ENCODE results near the gene NCOR1.
A peak's percentile ranks its signal among the peaks of the same experiment; 100 is the strongest.
"Not testable (repeated sequence)": the region's sequence is repeated elsewhere in the genome, so short reads cannot be mapped to it uniquely, and the experiment has no call there.

The NCOR1 gene

DNA sequence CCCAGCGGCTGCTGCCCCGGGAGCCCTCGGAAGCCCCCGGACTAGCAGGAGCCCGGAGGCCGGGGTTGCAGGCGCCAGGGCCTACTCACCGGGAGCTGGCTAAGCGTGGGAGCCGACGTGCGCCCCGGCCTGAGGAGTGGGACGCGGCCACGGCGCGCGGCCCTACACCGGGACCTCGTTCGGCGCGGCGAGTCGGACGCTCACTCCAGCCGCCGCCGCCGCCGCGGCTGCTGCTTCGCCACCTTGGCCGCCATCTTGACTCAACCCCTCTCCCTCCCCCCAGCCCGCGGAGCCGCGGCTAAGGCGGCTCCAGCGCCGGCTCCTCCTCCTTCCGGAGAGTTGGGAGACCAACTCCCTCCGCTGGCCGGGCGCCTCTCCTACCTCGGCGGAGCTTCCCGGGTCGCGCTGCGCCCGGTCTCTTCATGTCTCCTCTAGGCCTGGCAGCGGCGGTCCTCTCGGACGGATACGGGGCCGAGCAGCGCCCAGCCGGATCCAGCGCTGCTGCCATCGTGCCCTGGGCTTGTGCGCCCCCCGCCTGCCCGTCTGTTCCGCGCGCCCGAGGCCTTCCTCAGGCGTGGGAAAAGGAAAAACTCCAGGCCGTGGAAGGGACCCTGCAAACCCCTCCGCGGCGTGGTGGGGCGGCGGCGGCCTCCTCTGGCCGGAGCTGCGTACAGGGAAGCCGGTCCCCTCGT is at the start of gene NCOR1:
Gene NCOR1 (minus strand): TSS at position 262 of the 692 bp plus-strand sequence. CDS start 20,965 bp downstream, outside the sequence.
- DNase-seq (ENCODE audit: low read depth): peak; percentile 67

DNA sequence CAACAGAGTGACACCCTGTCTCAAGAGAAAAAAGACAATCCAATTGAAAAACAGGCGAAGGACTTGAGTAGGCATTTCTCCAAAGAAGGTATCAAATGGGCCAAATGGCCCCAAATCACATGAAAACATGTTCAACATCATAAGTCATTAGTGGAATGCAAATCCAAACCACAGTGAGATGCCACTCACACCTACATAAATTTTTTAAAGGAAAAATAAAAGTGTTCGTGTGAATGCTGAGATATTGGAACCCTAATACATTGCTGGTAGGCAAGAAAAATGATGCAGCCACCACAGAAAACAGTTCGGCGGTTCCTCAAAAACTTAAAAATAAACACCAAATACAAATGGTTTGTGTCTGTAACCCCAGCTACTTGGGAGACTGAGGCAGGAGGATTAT is 46.9 kb upstream of the NCOR1 start:
- DNase-seq (ENCODE audit: low read depth): no peak

DNA sequence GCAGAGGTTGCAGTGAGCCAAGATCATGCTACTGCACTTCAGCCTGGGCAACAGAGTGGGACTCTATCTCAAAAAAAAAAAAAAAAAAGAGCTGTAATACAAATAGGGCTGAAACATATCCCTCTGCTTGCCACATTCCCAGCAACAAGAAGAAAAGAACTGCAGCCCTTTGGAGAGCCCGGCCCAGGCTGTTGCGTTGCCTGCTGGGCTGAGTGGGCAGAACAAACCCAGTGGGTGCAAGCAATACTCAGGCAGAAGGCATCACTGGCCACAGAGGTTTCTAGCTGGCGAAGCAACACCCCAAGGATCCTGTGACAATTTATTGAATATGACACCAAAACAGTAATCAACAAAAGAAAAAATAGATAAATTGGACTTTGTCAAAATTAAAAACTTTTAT is 45.7 kb upstream of the NCOR1 start:
- DNase-seq (ENCODE audit: low read depth): no peak

DNA sequence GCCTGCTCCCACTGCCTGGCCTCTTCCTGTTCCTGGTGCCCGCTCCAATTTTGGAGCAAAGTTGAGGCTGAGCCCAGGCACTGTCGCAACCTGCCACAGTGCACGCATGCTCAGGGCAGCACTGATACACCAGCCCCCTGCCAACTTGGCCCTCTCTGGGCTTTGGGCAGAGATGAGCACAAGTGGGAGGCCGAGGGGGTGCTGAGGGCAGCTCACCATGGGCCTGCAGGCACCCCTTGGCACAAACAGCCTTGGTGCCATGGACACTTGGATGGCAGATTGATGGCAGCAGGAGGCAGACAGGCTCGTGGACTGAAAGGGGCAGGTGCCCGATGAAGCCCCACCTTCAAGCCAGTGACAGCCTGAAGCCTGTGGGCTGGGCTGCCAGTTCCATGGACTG is 44.6 kb upstream of the NCOR1 start:
- no peak for DNase-seq (ENCODE audit: low read depth)

DNA sequence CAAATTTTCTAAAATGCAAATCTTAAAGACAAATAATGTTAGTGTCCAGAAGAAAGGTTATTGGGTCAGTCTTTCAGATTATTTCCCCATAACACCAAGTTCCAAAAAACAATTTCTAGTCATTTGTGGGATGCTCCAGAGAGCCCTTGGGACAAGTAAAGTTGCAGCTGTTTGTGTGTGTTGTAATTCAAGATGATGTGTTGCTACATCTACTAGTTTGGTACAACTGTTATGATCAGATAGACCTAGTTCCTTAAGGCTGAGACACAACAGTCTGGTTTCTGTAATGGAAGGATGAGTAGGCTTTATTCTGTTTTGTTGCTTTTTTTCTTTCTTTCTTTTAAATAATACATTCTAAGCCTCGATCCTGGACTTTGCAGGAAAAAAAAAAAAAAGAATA is 43.6 kb upstream of the NCOR1 start:
- DNase-seq (ENCODE audit: low read depth): no peak

DNA sequence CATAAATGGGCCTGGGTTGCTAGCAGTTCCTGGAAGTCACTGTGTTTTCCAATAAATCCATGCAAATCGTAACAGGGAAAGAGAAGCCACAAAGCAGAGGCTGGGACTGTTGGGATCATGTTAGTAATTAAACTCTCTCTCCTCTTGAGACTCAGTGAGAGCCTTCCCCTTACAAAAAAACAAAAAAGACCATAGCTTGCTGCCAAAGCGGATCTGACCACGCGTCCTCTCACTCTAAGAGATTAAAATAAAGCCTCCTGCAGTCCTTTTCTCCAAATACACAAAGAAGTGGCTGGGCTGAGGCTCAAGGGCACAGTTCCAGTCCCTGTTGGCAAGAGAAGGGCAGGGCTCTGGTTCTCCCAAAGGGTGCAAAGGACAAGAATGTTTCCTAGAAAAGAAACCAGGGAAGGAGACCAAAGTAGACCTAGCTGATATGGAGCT is 40.2 kb upstream of the NCOR1 start:
- no peak for DNase-seq (ENCODE audit: low read depth)

DNA sequence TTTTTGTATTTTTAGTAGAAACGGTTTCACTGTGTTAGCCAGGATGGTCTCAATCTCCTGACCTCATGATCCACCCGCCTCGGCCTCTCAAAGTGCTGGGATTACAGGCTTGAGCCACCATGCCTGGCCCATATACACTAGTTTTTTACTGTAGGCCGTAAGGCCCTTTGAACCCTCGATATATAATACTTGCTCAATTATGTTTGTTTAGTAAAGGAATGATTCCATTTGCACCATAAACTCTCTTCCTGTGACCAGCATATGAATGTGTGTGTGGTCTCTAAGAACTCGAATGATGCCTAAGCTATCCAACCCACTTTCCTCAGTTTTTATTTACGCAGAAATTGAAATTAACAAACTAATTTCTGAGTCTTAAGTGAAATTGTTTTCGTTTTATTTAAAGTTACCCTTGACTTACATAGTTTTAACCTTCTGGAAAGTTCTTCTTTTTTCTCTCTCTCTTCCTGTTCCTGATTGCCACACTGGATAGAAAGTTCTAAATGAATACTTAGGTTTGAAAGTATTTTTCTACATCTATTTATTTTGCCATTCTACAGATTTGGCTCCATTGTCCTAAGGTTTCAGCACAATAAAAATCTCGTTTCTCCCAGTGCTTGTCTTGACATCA is 39.6 kb upstream of the NCOR1 start:
- DNase-seq (ENCODE audit: low read depth): no peak

DNA sequence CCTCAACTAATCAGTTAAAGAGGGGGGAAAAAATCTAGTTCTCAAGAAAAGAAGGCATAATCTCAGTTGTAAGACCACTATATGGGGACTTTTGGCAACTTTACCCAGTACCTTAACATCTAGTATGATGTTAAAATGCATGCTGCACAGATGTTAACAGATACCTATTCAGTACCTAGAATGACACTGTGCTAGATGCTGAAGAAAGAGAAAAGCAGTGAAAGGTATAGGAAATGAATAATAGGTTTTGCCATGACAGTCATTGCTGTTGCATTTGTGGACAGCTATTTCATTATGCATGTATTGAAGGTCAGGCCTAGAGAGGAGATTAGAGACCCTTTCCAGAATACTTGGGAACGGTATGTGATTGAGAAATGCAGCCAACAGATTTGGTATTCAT is 36.2 kb upstream of the NCOR1 start:
- DNase-seq (ENCODE audit: low read depth): no peak

DNA sequence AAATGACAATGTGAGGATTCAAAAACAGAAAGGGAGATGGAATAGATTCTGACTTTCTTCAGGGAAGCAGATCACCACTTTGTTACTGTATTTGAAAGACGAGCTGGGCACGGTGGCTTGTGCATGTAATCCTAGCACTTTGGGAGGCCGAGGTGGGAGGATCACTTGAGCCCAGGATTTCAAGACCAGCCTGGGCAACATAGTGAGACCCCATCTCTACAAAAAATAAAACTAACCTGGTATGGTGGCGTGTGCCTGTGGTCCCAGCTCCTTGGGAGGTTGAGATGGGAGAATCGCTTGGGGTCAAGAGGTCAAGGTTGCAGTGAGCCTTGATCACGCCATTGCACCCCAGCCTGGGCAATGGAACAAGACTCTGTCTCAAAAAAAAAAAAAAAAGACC is 35.7 kb upstream of the NCOR1 start:
- no peak for DNase-seq (ENCODE audit: low read depth)

DNA sequence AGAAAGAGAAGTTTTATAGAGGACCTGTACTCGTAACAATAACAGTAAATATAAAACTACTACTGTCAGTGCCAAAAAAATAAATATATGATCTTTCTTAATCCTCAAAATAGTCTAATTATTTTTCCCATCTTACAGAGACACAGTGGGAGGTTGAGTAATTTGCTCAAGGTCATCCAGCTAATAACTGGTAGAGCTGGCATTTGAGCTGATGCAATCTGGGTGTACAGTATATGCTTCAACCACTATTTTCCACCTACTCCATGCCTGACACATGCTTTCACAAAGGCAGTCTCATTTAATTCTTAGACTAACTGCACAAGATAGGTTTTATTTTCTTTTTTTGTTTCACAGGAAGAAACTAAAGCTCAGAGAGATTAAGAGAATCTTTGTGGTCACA is 35.3 kb upstream of the NCOR1 start:
- DNase-seq (ENCODE audit: low read depth): peak; percentile 16

DNA sequence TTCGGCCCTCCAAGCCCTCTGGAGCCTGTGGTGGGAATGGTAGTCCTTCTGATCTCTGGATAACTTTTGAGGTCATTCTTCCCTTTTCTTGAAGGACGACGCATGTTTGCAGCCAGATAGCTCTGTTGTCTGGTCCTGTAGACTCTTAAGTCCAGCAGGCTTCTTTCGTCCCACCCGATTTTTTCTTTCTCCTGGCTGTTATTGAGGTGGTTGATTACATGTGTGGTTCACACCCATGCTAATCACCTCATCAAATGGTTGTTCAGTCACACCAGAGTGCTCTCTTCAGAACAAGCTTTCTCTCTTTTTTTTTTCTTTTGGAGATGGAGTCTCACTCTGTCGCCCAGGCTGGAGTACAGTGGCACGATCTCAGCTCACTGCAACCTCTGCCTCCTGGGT is 32.3 kb upstream of the NCOR1 start:
- no peak for DNase-seq (ENCODE audit: low read depth)

DNA sequence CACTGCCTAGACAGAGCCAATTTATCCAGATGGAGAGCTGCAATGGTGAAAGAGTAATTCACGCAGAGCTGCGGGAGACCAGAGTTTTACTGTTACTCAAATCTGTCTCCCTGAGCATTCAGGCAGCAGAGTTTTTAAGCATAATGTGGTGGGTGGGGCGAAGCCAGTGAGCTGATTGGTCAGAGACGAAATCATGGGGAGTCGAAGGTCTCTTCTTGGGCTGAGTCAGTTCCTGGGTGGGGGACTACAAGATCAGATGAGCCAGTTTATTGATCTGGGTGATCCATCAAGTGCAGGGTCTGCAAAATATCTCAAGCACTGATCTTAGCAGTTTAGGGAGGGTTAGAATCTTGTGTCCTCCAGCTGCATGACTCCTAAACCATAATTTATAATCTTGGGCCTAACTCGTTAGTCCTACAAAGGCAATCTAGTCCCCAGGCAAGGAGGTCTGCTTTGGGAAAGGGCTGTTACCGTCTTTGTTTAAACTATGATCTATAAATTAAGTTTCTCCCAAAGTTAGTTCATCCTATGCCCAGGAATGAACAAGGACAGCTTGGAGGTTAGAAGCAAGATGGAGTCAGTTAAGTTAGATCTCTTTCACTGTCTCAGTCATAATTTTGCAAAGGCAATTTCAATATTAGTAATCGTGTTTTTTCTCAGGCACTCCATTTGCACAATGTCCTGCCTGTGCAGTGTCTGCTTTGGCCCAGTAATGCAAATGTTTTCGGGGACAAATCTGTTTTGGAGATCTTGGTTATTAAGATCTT is 28.6 kb upstream of the NCOR1 start:
- DNase-seq (ENCODE audit: low read depth): no peak

DNA sequence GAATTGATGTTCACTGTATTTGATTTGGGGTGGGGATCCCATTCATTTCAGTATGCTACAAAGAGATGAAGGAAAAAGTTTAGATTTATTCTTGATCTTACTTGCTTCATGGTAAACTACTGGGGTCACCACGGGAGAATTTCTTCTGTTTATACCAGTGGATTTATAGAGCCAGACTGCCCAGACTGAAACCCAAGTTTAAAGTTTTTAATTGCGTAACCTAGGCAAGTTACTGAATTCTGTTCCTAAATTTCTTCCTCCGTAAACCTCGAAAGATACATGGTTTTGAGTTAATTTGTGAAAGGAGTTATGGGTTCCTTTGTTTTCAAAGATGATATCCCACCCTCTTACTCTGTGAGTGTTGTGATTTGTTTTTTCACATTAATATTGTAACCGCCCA is 28.1 kb upstream of the NCOR1 start:
- no peak for DNase-seq (ENCODE audit: low read depth)

DNA sequence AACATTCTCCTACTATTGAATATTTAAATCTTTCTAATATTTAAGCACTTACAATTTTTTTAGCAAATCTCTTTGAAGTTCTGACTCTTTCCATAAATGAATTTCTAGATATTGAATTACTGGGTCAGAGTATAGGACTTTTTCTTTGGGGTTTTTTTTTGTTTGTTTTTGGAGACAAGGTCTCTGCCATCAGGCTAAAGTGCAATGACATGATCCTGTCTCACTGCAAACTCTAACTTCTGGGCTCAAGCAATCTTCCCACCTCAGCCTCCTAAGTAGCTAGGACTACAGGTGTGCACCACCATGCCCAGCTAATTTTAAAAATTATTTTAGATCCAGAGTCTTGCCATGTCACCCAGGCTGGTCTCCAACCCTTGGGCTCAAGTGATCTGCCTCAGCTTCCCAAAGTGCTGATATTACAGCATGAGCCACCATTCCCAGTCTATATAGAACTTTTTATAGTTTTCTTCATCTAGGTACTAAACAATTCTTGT is 26.6 kb upstream of the NCOR1 start:
- DNase-seq (ENCODE audit: low read depth): no peak

DNA sequence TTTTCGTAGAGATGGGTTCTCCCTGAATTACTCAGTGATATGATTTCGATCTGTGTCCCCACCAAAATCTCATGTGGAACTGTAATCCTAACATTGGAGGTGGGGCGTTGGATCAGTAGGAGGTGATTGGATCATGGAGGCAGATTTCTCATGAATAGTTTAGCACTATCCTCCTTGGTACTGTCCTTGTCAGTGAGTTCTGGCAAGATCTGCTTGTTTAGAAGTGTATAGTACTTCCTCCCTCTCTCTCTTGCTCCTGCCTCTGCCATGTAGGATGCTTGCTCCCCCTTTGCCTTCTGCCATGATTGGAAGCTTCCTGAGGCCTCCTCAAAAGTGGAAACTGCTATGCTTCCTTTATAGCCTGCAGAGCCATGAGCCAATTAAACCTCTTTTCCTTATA is 24.6 kb upstream of the NCOR1 start:
- DNase-seq (ENCODE audit: low read depth): no peak

DNA sequence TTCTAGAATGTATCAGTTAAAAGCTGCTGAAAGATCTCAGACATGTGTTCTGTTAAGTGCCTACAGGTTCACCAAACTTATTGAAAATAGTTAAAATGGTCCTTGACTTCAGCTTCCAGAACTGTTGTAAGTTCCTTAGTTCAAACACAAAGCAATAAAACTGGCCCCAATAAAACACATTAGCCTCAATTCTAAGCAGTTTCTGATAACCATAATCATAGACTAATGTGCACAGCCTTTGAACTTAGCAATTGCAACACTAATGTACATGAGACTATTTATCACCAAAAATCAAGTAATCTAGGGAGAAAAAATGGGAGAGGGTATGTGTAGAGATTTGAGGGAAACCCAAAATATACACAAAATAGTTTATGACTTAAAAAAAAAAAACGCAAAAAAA is 17.1 kb upstream of the NCOR1 start:
- DNase-seq (ENCODE audit: low read depth): no peak

DNA sequence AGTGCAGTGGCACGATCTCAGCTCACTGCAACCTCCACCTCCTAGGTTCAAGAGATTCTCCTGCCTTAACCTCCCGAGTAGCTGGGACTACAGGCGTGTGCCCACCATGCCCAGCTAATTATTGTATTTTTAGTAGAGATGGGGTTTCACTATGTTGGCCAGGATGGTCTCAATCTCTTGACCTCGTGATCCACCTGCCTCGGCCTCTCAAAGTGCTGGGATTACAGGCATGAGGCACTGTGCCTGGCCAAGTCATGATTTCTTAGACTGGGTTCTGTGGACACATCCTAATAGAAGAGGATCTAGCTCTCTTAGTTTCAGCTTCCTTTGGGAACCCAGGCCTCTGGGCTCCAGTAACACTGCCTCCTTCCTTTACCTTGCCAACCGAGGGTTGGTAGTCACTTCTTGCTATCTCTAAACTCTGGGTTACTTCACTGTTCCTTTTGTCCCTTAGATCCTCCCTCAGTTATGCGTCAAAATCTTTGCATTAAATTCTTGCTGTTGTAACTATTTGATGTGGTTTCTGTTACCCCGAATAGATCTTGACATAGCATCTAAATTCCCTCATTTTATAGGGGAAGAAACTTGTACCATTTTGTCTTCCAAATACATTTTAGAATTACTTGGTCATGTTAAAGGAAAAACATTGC is 14.7 kb upstream of the NCOR1 start:
- DNase-seq (ENCODE audit: low read depth): not testable (repeated sequence)

DNA sequence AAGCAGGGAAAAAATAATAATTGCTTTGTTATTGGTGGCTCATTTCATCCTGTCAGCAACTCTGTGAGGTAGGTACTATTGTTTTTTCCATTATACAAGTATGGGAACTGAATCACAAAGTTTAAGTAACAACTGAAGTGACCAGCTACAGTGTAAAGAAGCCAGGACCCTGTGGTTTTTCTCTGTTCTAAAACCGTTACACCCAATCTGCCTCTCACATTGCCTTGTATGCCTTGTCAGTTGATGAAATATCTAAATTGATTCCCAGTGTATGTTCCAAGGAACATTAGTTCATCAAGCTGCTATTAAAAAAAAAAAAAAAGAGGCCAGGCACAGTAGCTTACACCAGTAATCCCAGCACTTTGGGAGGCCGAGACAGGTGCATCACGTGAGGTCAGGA is 7.1 kb upstream of the NCOR1 start:
- DNase-seq (ENCODE audit: low read depth): no peak

DNA sequence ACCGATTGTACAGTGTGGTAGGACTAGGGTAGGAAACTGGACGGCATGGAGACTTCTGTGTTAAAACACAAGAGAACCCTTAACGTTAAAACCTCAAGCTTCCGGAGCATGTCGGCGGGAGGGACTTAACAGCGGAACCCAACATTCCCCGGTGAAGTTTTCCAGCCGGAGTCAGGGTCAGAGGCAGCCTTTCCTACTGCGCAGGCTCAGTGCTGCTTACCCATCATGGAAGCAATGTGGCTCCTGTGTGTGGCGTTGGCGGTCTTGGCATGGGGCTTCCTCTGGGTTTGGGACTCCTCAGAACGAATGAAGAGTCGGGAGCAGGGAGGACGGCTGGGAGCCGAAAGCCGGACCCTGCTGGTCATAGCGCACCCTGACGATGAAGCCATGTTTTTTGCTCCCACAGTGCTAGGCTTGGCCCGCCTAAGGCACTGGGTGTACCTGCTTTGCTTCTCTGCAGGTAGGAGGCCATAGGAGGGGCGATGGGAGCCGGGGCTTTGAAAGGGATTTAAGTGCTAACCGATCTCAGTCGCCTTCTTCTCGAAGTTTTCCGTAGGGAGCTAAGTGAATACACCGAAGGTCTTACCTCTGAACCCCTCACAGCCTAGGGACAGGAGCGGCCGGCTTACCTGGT is 1.8 kb upstream of the NCOR1 start, which contains the start of gene PIGL:
Gene PIGL (plus strand): TSS at position 209 of the 634 bp plus-strand sequence. CDS start 17 bp downstream, at position 226.
- DNase-seq (ENCODE audit: low read depth): peak; percentile 67

DNA sequence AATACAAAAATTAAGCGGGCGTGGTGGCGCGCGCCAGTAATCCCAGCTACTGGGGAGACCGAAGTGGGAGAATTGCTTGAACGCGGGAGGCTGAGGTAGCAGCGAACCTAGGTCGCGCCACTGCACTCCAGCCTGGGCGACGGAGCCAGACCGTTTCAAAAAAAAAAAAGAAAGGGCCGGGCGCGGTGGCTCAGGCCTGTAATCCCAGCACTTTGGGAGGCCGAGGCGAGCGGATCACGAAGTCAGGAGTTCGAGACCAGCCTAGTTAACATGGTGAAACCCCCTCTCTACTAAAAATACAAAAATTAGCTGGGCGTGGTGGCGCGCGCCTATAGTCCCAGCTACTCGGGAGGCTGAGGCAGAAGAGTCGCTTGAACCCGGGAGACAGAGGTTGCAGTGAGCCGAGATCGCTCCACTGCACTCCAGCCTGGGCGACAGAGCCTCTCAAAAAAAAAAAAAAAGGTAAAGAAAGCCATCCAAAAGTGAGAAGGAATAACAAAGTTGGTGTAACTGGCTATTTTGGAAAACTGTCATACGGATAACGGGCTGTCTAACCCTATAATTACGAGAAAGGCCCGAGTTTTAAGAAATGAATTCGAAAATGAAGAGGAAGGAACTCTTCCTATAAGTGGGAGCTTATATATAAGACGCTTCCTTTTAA is 1.1 kb upstream of the NCOR1 start:
- DNase-seq (ENCODE audit: low read depth): not testable (repeated sequence)

DNA sequence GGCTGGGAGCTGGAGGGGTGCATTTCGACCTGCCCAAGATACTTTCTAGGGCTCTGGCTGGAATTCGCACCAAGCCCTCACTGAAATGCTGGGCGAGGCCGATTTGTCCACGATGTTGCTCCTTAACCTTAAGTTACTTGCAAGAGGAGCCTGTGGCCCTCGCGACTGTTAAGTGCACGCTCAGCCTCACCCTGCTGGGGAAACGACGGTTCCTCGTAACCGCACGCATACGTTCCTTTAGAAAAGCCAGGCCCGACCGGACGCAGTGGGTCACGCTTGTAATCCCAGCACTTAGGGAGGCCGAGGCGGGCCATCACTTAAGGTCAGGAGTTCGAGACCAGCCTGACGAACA is 607 bp upstream of the NCOR1 start:
- peak; percentile 21 for DNase-seq (ENCODE audit: low read depth)

DNA sequence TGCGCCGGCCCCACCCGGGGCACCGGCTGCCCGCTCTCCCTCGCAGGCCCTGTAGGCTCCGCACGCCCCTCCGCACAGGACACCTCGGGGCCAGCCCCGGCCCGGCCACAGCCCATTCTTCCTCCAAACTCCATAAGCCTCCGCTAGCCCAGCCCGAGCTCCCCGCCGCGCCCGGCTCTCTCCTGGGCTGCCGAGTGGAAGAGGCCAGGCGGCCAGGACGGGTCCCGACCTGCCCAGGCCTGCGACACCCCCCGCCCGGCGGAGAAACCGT is 397 bp downstream of the NCOR1 start:
- DNase-seq (ENCODE audit: low read depth): no peak
